ENCODE measurements around the gene PPEF2.

PPEF2 gene

DNA sequence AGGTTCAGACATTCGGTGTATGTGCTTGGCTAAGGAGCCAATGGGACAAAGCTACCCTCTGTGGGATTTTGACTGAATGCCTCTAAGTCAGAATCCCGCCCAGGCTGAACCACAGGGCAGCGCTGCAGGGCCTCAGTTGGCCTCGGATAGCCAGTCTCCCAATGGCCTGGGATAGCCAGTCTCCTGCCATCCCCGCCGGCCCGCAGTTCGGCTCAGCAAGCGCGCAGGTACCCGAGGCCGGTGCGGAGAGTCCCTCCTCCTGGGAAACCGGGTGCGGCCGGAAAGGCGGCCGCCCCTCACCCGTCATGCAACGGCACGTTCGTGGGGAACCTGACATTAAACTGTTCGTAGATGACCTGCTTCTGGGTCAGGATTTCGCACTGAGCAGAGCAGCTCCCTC is 16.1 kb downstream of the PPEF2 start:
- ATAC-seq: no peak
- TF ChIP-seq OSR1 (CRISPR knock-in tag; IDR thresholded peaks at IDR 0.05): no peak
- TF ChIP-seq ZFP30 (CRISPR knock-in tag; IDR thresholded peaks at IDR 0.05): no peak
- no peak for TF ChIP-seq ZNF8 (CRISPR knock-in tag; IDR thresholded peaks at IDR 0.05)
- TF ChIP-seq ZC3H10 (CRISPR knock-in tag; IDR thresholded peaks at IDR 0.05): no peak
- TF ChIP-seq, protein P1, sequence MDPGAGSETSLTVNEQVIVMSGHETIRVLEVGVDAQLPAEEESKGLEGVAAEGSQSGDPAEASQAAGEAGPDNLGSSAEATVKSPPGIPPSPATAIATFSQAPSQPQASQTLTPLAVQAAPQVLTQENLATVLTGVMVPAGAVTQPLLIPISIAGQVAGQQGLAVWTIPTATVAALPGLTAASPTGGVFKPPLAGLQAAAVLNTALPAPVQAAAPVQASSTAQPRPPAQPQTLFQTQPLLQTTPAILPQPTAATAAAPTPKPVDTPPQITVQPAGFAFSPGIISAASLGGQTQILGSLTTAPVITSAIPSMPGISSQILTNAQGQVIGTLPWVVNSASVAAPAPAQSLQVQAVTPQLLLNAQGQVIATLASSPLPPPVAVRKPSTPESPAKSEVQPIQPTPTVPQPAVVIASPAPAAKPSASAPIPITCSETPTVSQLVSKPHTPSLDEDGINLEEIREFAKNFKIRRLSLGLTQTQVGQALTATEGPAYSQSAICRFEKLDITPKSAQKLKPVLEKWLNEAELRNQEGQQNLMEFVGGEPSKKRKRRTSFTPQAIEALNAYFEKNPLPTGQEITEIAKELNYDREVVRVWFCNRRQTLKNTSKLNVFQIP (CRISPR knock-in tag; IDR thresholded peaks at IDR 0.05; ENCODE audit: borderline replicate concordance, low read depth): no peak
- no peak for TF ChIP-seq RARB (CRISPR knock-in tag; IDR thresholded peaks at IDR 0.05)
- TF ChIP-seq, protein P2, sequence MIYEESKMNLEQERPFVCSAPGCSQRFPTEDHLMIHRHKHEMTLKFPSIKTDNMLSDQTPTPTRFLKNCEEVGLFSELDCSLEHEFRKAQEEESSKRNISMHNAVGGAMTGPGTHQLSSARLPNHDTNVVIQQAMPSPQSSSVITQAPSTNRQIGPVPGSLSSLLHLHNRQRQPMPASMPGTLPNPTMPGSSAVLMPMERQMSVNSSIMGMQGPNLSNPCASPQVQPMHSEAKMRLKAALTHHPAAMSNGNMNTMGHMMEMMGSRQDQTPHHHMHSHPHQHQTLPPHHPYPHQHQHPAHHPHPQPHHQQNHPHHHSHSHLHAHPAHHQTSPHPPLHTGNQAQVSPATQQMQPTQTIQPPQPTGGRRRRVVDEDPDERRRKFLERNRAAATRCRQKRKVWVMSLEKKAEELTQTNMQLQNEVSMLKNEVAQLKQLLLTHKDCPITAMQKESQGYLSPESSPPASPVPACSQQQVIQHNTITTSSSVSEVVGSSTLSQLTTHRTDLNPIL (CRISPR knock-in tag; IDR thresholded peaks at IDR 0.05; ENCODE audit: low read depth): no peak
- TF ChIP-seq SNAI2 (CRISPR knock-in tag; IDR thresholded peaks at IDR 0.05): no peak
- TF ChIP-seq CSDC2 (CRISPR knock-in tag; IDR thresholded peaks at IDR 0.05): no peak
- TF ChIP-seq ZFP3 (CRISPR knock-in tag; IDR thresholded peaks at IDR 0.05): no peak
- no peak for TF ChIP-seq ZNF70 (CRISPR knock-in tag; IDR thresholded peaks at IDR 0.05)
- no peak for TF ChIP-seq ESRRG (CRISPR knock-in tag; IDR thresholded peaks at IDR 0.05)
- TF ChIP-seq, protein P3, sequence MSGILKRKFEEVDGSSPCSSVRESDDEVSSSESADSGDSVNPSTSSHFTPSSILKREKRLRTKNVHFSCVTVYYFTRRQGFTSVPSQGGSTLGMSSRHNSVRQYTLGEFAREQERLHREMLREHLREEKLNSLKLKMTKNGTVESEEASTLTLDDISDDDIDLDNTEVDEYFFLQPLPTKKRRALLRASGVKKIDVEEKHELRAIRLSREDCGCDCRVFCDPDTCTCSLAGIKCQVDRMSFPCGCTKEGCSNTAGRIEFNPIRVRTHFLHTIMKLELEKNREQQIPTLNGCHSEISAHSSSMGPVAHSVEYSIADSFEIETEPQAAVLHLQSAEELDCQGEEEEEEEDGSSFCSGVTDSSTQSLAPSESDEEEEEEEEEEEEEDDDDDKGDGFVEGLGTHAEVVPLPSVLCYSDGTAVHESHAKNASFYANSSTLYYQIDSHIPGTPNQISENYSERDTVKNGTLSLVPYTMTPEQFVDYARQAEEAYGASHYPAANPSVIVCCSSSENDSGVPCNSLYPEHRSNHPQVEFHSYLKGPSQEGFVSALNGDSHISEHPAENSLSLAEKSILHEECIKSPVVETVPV (CRISPR knock-in tag; IDR thresholded peaks at IDR 0.05): no peak
- TF ChIP-seq ISL1 (CRISPR knock-in tag; IDR thresholded peaks at IDR 0.05): no peak
- no peak for TF ChIP-seq GLIS3 (CRISPR knock-in tag; IDR thresholded peaks at IDR 0.05)

DNA sequence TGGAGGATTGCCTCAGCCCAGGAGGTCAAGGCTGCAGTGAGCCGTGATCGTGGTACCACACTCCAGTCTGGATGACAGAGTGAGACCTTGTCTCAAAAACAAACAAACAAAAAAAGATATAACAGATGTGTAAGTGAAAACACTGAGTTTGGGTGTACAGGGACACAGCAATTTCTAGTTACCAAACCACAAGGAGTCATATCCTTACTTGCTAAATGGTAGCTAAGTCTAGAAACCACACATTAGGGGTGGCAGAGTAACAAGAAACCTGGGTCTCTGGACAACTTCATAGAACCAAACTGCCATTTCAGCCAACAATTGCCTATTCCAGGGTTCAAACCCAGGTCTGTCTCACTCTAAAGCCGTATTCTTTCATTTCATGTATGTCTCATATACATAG is 20.8 kb downstream of the PPEF2 start:
- ATAC-seq: no peak
- no peak for TF ChIP-seq TCF4 (CRISPR knock-in tag; IDR thresholded peaks at IDR 0.05; ENCODE audit: borderline replicate concordance)
- TF ChIP-seq ZFP3 (CRISPR knock-in tag; IDR thresholded peaks at IDR 0.05): no peak
- TF ChIP-seq ESRRG (CRISPR knock-in tag; IDR thresholded peaks at IDR 0.05): no peak
- TF ChIP-seq PPARA (CRISPR knock-in tag; IDR thresholded peaks at IDR 0.05; ENCODE audit: borderline replicate concordance): no peak
- TF ChIP-seq GLIS3 (CRISPR knock-in tag; IDR thresholded peaks at IDR 0.05): no peak
- TF ChIP-seq OSR1 (CRISPR knock-in tag; IDR thresholded peaks at IDR 0.05): no peak
- TF ChIP-seq CSDC2 (CRISPR knock-in tag; IDR thresholded peaks at IDR 0.05): no peak
- no peak for TF ChIP-seq SNAI2 (CRISPR knock-in tag; IDR thresholded peaks at IDR 0.05)
- no peak for TF ChIP-seq ARNTL (CRISPR knock-in tag; IDR thresholded peaks at IDR 0.05; ENCODE audit: borderline replicate concordance, low read depth)
- TF ChIP-seq, protein P1 (CRISPR knock-in tag; IDR thresholded peaks at IDR 0.05; ENCODE audit: borderline replicate concordance, low read depth): no peak
- no peak for TF ChIP-seq ZNF8 (CRISPR knock-in tag; IDR thresholded peaks at IDR 0.05)
- TF ChIP-seq ZNF70 (CRISPR knock-in tag; IDR thresholded peaks at IDR 0.05): no peak
- TF ChIP-seq, protein P3 (CRISPR knock-in tag; IDR thresholded peaks at IDR 0.05): no peak
- TF ChIP-seq RARB (CRISPR knock-in tag; IDR thresholded peaks at IDR 0.05): no peak

DNA sequence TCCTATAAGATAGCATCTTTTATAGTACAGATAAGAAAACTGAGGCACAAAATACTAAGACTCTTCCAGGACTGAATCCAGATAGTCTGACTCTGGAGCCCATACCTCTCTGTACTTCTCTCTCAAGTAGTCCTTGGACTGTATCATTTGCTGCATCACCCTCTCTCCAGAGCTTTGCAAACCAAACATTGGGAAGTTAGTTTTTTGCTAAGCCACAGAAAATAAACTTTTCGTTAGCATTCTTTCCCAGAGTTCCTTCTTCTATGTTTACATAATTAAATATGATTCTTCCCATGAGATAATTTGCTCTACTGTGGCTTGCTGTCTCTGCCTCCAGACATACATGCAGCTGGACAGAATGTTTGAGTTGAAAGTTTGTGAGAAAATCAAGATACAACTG is 22.0 kb downstream of the PPEF2 start:
- ATAC-seq: no peak
- TF ChIP-seq SNAI2 (CRISPR knock-in tag; IDR thresholded peaks at IDR 0.05) (no peak), CSDC2 (CRISPR knock-in tag; IDR thresholded peaks at IDR 0.05) (no peak), ZFP30 (CRISPR knock-in tag; IDR thresholded peaks at IDR 0.05) (no peak), ISL1 (CRISPR knock-in tag; IDR thresholded peaks at IDR 0.05) (no peak), ZC3H10 (CRISPR knock-in tag; IDR thresholded peaks at IDR 0.05) (no peak), RARB (CRISPR knock-in tag; IDR thresholded peaks at IDR 0.05) (no peak), ZNF70 (CRISPR knock-in tag; IDR thresholded peaks at IDR 0.05) (no peak), ESRRG (CRISPR knock-in tag; IDR thresholded peaks at IDR 0.05) (no peak), TCF4 (CRISPR knock-in tag; IDR thresholded peaks at IDR 0.05; ENCODE audit: borderline replicate concordance) (no peak), ZFP3 (CRISPR knock-in tag; IDR thresholded peaks at IDR 0.05) (no peak), TOX (CRISPR knock-in tag; IDR thresholded peaks at IDR 0.05; ENCODE audit: borderline replicate concordance) (no peak), BACH2 (CRISPR knock-in tag; IDR thresholded peaks at IDR 0.05; ENCODE audit: borderline replicate concordance) (no peak)
- TF ChIP-seq, protein P2 (CRISPR knock-in tag; IDR thresholded peaks at IDR 0.05; ENCODE audit: low read depth): no peak
- TF ChIP-seq, protein P4, sequence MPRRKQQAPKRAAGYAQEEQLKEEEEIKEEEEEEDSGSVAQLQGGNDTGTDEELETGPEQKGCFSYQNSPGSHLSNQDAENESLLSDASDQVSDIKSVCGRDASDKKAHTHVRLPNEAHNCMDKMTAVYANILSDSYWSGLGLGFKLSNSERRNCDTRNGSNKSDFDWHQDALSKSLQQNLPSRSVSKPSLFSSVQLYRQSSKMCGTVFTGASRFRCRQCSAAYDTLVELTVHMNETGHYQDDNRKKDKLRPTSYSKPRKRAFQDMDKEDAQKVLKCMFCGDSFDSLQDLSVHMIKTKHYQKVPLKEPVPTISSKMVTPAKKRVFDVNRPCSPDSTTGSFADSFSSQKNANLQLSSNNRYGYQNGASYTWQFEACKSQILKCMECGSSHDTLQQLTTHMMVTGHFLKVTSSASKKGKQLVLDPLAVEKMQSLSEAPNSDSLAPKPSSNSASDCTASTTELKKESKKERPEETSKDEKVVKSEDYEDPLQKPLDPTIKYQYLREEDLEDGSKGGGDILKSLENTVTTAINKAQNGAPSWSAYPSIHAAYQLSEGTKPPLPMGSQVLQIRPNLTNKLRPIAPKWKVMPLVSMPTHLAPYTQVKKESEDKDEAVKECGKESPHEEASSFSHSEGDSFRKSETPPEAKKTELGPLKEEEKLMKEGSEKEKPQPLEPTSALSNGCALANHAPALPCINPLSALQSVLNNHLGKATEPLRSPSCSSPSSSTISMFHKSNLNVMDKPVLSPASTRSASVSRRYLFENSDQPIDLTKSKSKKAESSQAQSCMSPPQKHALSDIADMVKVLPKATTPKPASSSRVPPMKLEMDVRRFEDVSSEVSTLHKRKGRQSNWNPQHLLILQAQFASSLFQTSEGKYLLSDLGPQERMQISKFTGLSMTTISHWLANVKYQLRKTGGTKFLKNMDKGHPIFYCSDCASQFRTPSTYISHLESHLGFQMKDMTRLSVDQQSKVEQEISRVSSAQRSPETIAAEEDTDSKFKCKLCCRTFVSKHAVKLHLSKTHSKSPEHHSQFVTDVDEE (CRISPR knock-in tag; IDR thresholded peaks at IDR 0.05): no peak

Data from SK-N-SH treated with all-trans-retinoic acid at 6 μM for 48 hours (cell line).